ENCODE results near the gene RPTOR. TPM values are rescaled to one million over a fixed set of nuclear protein-coding genes. Genes with fewer than 3 reads are reported as not detected.
A peak's percentile ranks its signal among the peaks of the same experiment; 100 is the strongest.

The RPTOR gene
- total RNA-seq, 4 donors from 2014 or later, result 23.6 to 37.0 (median 27.8) TPM

DNA sequence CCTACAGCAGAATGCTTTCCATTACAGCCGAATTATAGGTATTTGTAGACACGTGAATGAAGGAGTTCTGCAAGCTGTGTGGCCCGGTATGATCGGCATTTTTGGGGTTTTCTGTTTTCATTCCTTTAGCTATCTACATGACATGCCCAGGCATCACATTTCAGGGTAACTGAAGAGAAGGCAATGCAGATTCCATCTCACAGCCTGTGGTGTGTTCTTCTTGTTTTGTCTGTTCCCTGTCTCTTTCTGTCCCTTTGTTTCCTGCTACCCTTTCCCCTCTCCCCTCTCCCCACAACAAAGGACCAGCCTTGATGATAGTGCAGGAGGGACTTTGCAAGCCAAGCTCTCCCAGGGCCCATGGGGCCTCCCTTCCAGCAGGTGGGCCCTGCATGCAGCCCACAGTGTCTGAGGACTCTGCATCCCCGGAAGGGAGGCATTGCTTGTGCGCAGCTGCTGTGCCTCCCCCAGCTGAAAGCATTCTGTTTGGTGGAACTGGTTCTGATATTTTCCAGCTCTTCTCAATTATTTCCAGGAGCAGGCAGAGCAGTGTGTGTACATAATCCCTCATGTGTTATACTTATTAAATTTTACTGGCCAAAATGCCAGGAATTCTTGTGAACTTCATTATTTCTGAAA lies 207.4 kb downstream of the RPTOR start:
- DNase-seq (ENCODE audit: low spot score) (no peak), ATAC-seq (ENCODE audit: low FRiP score) (peak; percentile 21)
- TF ChIP-seq, protein P1, sequence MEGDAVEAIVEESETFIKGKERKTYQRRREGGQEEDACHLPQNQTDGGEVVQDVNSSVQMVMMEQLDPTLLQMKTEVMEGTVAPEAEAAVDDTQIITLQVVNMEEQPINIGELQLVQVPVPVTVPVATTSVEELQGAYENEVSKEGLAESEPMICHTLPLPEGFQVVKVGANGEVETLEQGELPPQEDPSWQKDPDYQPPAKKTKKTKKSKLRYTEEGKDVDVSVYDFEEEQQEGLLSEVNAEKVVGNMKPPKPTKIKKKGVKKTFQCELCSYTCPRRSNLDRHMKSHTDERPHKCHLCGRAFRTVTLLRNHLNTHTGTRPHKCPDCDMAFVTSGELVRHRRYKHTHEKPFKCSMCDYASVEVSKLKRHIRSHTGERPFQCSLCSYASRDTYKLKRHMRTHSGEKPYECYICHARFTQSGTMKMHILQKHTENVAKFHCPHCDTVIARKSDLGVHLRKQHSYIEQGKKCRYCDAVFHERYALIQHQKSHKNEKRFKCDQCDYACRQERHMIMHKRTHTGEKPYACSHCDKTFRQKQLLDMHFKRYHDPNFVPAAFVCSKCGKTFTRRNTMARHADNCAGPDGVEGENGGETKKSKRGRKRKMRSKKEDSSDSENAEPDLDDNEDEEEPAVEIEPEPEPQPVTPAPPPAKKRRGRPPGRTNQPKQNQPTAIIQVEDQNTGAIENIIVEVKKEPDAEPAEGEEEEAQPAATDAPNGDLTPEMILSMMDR (IDR thresholded peaks at IDR 0.05), result no peak

DNA sequence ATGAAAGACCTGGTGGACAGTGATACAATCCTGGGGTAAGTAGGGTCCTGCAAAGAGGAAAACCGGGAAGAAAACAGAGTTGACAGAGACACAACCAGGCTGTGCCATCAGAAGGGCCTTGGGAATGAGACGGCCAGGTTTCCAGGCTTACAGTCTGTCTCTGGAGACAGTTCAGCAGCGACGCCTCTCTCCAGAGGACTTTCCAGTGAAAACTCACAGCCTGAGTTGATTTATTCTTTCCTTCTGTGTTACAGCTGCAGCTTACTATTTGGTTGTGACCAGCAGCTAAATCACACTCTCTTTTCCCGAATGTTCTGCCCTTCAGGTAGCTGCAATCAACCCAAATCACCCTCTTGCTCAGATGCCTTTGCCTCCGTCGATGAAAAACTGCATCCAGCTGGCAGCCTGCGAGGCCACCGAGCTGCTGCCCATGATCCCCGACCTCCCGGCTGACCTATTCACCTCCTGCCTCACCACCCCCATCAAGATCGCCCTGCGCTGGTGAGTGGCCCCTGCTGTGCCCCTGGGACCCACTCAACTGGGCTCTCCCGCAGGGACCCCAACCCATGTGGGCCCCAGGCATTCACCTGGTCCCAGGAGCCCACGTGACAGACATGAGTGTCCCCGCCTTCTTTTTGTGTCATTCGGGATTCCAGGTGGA lies 209.2 kb downstream of the RPTOR start:
- DNase-seq (ENCODE audit: low spot score), result no peak
- no peak for ATAC-seq (ENCODE audit: low FRiP score)

DNA sequence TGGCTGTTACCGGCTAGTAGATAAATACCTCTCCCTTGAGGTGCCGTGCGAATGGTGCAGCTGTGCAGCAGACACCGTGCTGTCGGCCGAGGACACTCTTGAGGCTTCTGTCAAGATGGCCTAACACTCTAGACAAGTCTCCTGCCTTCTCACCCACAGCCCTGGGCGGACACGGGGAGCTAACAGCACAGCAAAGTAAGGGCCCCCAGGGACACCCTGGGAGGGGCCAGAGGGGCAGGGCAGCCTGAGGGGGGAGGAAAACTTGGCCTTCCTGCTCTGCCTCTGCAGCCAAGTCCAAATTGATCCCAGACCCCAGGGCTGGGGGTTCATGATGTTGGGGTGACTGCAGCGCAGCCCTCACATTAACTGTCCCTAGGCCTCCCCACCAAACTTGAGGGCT lies 210.2 kb downstream of the RPTOR start:
- DNase-seq (ENCODE audit: low spot score), result no peak
- TF ChIP-seq, protein P1 (IDR thresholded peaks at IDR 0.05), result no peak
- ATAC-seq (ENCODE audit: low FRiP score), result no peak

More for the DNA sequence above, 209.2 kb downstream of the RPTOR start:
- TF ChIP-seq, protein P1 (IDR thresholded peaks at IDR 0.05), result no peak

DNA sequence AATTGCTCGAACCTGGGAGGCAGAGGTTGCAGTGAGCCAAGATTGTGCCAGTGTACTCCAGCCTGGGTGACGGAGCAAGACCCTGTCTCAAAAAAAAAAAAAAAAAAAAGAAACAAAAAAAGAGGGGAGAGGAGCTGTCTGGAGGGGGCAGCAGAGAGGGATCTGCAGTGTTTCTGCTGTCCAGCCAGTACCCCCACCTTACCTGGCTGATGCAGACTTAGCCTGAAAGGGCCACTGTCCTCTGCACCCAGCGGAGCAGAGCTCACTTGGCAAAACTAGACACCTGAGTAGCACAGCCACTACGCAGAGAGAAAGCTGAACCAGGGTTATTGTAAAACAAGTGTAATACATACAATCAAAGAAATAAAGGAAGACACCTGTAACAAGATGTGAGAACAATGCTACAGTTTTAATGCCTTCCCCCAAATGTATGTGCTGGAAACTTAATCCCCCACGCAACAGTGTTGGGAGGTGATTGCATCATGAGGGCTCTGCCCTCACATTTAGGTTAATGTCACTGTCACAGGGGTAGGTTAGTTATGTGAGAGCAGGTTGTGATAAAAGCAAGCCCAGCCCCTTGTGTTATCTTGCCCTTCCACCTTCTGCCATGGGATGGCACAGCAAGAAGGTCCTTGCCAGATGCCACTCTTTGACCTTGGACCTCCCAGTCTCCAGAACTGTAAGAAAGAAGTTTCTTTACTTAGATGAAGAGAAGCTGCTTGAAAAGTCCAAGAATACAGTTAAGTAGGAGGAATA lies 211.2 kb downstream of the RPTOR start:
- ATAC-seq (ENCODE audit: low FRiP score), result no peak
- TF ChIP-seq, protein P1 (IDR thresholded peaks at IDR 0.05), result no peak
- DNase-seq (ENCODE audit: low spot score), result no peak

DNA sequence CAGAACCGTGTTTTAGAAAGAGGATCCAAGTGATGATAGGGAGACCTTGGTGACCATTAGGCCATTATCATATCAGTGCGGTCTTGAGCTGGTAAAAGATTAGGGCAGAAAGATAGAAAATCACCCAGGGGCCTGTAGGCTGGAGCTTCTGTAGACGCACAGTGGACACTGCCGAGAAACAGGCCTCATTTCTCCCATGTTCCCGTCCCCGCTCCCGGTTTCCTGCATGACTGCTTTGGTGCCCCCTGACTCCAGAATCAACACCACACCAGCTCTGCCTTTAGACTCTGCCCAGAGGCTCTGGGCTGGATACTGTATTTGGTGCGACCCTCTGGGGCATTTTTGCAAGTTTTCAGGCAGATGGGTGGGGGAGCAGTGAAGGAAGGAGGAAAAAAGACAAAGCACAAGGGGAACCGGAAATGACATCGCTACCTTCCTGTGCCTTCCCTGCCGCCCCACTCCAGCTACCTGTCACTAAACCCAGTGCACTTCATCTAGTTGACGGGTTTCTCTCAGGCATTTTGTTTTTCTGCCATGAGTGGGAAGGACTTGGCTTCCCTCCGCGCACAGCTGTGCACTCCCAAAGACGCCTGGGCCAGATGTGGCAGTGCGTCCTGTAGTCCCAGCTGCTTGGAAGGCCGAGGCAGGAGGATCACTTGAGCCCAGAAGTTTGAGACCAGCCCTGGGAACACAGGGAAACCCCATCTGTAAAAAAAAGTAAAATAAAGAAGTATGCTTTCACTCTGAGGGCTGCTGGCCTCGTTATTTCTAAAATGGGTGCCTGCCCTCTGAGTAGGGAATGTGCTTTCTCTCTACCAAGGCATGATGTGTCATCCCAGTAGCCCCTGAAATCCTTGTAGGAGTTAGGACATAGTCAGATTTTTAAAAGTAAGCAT lies 214.1 kb downstream of the RPTOR start:
- DNase-seq (ENCODE audit: low spot score) (no peak), ATAC-seq (ENCODE audit: low FRiP score) (no peak)
- TF ChIP-seq, protein P1 (IDR thresholded peaks at IDR 0.05), result no peak

DNA sequence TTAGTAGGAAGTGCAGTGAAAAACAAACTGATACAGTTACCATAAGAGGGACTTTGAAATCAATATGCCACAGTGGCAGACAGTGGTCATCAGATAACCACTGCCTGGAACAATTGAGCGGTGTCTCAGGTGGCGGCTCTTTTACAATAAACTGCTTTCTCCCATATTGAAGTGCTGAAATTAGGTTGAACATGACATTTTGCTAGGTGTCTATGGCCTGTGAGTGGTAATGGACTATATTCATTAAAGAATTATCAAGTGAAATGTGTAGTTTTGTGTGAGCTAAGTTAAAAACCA lies 214.7 kb downstream of the RPTOR start:
- DNase-seq (ENCODE audit: low spot score) (no peak), ATAC-seq (ENCODE audit: low FRiP score) (no peak)
- TF ChIP-seq, protein P1 (IDR thresholded peaks at IDR 0.05), result no peak
